Erythroblast (primary cell): ENCODE measurements around the gene ELAVL4.

Experiments used
- GATA1 ChIP-seq: IDR thresholded peaks from 2 replicates; pipeline ENCODE4 v1.6.1; 2011; ENCODE audit warnings: low read depth, mild to moderate bottlenecking, control low read depth, low read length, moderate library complexity
- POLR2A ChIP-seq: IDR thresholded peaks from 2 replicates; pipeline ENCODE4 v1.6.1; 2011; ENCODE audit warnings: mild to moderate bottlenecking, low read length

DNA sequence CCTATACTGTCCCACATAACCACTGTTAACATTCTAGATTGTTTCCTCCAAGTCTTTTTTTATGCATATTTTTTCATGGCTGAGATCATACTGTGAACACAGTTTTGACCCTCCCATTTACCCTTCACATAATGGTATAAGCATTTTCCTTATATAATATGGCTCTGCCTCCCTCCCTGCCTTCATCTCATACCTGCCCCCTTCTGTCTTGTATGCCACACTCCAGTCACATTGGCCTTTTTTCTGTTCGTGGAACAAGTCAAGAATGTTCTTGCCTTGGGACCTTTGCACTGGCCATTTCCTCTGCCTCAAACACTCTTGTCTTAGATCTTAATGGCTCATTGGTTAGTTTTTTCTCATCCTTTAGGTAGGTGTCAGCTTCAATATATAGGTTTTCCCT is 24.3 kb upstream of the ELAVL4 start:
- TF ChIP-seq POLR2A (no peak), GATA1 (no peak)
